Measurements from ENCODE around the gene LYRM1.

DNA sequence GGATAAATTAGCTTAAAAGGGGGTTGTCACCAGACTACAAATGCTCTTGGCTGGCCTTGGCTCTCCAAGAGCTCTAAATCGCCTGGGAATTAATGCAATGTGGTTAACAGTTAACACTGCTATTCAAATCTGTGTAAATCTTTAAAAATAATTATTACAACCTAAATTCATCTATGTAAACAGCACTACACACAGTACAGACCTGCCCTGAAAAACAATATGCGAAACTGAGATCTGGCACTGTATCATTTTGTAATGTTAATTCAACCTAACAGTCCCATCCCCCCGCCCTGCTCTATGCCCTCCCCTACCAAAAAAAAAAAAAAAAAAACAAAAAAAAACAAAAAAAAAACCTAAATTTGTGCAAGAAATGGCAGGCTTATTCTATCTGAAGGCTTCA, 41.3 kb upstream of the LYRM1 start:
- TF ChIP-seq POLR2A (IDR thresholded peaks at IDR 0.05; ENCODE audit: low read depth, low read length) = no peak
- TF ChIP-seq, protein P1, sequence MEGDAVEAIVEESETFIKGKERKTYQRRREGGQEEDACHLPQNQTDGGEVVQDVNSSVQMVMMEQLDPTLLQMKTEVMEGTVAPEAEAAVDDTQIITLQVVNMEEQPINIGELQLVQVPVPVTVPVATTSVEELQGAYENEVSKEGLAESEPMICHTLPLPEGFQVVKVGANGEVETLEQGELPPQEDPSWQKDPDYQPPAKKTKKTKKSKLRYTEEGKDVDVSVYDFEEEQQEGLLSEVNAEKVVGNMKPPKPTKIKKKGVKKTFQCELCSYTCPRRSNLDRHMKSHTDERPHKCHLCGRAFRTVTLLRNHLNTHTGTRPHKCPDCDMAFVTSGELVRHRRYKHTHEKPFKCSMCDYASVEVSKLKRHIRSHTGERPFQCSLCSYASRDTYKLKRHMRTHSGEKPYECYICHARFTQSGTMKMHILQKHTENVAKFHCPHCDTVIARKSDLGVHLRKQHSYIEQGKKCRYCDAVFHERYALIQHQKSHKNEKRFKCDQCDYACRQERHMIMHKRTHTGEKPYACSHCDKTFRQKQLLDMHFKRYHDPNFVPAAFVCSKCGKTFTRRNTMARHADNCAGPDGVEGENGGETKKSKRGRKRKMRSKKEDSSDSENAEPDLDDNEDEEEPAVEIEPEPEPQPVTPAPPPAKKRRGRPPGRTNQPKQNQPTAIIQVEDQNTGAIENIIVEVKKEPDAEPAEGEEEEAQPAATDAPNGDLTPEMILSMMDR (conservative IDR thresholded peaks at IDR 0.05; ENCODE audit: low read depth, low read length) = no peak
- no peak for TF ChIP-seq RCOR1 (IDR thresholded peaks at IDR 0.05; ENCODE audit: insufficient replicate concordance, low read length)
- no peak for TF ChIP-seq BHLHE40 (IDR thresholded peaks at IDR 0.05; ENCODE audit: low read depth, low read length)
- no peak for TF ChIP-seq RFX5 (IDR thresholded peaks at IDR 0.05; ENCODE audit: low read depth, low read length)
- TF ChIP-seq MAFK (IDR thresholded peaks at IDR 0.05; ENCODE audit: low read depth, low read length) = no peak
- no peak for TF ChIP-seq SMC3 (IDR thresholded peaks at IDR 0.05; ENCODE audit: low read depth, low read length)
- TF ChIP-seq CHD1 (IDR thresholded peaks at IDR 0.05; ENCODE audit: low read depth, low read length) = no peak
- no peak for TF ChIP-seq MXI1 (IDR thresholded peaks at IDR 0.05; ENCODE audit: borderline replicate concordance, low read depth, low read length)

All from IMR-90 (cell line).